ENCODE data around the gene PLA2G2F.

The PLA2G2F gene

DNA sequence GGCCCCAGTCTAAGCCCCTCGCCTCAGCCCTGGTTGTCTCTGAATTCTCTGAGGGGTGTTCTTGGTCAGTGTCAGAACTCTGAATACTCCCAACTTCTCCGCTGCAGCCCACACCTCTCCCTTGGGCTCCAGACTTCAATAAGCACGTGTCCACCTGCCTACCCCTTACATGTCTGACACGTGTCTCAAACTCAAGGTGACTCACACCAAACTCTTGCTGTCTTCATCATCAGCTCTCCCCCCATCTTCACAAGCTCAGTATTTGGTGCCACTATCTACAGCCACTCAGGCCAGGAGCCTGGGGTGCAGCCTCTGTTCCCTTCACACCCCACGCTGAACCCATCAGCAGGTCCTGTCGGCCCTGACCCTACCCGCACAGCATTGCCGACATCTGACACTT lies 28.0 kb downstream of the PLA2G2F start:
- DNase-seq (ENCODE audit: low read depth), result no peak
- TF ChIP-seq, protein P1, sequence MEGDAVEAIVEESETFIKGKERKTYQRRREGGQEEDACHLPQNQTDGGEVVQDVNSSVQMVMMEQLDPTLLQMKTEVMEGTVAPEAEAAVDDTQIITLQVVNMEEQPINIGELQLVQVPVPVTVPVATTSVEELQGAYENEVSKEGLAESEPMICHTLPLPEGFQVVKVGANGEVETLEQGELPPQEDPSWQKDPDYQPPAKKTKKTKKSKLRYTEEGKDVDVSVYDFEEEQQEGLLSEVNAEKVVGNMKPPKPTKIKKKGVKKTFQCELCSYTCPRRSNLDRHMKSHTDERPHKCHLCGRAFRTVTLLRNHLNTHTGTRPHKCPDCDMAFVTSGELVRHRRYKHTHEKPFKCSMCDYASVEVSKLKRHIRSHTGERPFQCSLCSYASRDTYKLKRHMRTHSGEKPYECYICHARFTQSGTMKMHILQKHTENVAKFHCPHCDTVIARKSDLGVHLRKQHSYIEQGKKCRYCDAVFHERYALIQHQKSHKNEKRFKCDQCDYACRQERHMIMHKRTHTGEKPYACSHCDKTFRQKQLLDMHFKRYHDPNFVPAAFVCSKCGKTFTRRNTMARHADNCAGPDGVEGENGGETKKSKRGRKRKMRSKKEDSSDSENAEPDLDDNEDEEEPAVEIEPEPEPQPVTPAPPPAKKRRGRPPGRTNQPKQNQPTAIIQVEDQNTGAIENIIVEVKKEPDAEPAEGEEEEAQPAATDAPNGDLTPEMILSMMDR (IDR thresholded peaks at IDR 0.05; ENCODE audit: control insufficient read depth, extremely low read depth, insufficient read depth), result no peak
- H3K4me3 ChIP-seq (ENCODE audit: low read depth, low read length), result no peak overlapping the region

DNA sequence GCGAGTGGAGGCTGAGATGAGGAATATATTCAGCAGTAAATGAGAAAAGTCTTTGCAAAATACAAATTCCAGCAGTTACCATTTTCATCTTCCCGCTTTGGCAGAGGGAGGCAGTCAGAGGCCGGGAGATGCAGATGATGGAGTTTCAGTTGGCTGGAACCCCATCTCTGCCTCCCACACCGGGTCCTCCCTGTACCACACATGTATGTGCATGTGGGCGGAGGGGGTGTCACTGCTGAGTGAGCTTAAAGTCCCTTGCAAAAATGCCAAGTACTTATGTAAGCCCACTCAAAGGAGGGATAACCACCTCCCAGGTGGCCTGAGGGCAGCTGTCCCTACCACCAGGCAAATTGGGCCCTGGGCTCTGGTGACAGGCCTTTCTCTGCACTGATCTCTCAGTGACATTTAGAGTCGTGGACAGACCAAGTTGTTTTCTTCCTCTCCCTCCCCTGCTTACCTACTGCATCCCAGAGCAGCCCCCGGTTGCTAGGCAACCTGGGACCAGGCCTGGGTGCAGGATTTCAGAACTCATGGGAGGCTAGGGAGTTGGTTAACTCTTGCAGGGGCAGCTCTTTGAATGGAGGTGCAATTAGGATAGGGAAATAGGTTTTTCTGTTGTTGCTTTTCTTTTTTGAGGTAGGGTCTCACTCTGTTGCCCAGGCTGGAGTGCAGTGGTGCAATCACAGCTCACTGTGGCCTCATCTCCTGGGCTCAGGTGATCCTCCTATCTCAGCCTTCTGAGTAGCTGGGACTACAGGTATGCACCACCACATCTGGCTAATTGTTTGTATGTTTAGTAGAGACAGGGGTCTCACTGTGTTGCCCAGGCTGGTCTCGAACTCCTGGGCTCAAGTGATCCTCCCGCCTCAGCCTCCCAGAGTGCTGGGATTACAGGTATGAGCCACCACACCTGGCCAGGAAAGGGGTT lies 29.7 kb downstream of the PLA2G2F start:
- TF ChIP-seq, protein P1 (IDR thresholded peaks at IDR 0.05; ENCODE audit: control insufficient read depth, extremely low read depth, insufficient read depth), result no peak
- no peak overlapping the region for H3K4me3 ChIP-seq (ENCODE audit: low read depth, low read length)
- no peak for DNase-seq (ENCODE audit: low read depth)

DNA sequence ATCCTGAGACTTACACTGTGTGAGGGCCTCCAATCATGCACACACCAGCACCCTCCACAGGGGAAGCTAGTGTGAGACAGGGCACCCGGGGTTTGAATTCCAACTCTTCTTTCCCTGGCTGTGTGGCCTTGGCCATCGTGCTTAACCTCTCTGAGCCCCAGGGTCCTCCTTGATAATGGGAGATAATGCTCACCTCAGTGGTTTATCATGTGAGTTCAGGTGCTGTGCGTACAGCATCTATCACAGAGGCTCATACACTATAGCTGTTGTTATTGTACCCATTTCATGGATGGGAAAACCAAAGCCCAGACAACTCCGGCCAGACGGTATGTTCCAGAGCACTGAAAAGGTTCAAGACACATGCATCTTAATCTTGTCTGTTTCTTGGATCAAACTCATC lies 30.8 kb downstream of the PLA2G2F start:
- no peak overlapping the region for H3K4me3 ChIP-seq (ENCODE audit: low read depth, low read length)
- TF ChIP-seq, protein P1 (IDR thresholded peaks at IDR 0.05; ENCODE audit: control insufficient read depth, extremely low read depth, insufficient read depth), result no peak
- no peak for DNase-seq (ENCODE audit: low read depth)

DNA sequence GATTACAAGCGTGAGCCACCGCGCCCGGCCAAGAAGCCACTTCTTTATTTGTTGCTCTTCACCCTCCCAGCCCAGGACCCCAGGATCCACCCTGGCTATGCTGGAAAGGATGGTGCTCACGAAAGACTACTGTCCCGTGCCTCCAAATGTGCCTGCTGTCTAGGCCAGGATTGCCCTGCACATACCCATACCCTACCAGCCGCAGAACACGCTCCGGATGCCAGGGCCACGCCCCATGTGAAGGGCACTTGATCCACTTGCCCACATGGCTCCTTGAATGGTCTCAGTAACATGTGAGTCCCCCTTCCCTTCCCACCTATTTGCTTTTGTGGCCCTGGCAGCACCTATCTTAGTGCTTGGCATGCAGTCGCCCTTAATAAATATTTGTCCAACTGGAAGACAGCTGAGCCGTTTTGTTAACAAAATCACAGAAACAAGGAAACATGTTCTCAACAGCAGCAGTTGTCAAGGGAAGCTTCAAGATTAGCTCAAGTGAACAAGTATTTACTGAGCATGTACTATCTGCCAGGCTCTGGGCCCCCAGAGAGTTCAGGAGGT lies 33.0 kb downstream of the PLA2G2F start:
- no peak for DNase-seq (ENCODE audit: low read depth)
- TF ChIP-seq, protein P1 (IDR thresholded peaks at IDR 0.05; ENCODE audit: control insufficient read depth, extremely low read depth, insufficient read depth), result no peak
- H3K4me3 ChIP-seq (ENCODE audit: low read depth, low read length), result no peak overlapping the region

DNA sequence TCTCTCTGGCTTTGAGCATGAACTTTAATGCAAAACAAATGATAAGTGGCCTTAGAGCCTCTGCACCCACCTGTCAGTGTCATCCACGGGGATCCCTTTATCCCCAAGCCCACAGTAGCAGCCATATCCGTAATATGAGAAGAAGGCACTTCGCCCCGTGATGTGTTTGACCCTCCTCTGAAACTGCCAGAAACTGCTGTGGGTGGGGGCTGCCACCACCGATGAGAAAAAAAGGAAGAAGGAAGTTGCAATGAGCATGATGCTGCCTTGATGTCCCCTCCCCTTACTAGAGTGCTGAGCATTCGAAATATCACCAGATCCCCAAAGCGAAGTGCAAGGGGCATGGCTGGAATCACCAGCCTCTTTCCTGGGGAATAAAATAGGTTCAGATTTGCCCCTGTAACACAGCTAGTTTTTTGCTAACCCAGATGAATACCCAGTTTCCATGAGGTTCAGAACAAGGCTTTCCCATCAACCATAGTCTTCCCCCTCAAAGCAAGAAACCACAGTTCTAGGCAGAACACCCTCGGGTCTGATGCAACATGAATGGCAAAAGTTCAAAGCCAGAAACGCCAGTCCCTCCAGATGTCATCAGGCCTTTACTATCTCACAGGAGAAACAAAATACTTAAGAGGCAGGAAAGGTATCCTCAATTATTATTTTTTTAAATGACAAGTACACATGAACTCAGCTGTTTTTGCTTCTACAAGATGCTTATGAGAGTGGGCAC lies 36.0 kb downstream of the PLA2G2F start:
- no peak for DNase-seq (ENCODE audit: low read depth)
- TF ChIP-seq, protein P1 (IDR thresholded peaks at IDR 0.05; ENCODE audit: control insufficient read depth, extremely low read depth, insufficient read depth), result no peak
- no peak overlapping the region for H3K4me3 ChIP-seq (ENCODE audit: low read depth, low read length)

DNA sequence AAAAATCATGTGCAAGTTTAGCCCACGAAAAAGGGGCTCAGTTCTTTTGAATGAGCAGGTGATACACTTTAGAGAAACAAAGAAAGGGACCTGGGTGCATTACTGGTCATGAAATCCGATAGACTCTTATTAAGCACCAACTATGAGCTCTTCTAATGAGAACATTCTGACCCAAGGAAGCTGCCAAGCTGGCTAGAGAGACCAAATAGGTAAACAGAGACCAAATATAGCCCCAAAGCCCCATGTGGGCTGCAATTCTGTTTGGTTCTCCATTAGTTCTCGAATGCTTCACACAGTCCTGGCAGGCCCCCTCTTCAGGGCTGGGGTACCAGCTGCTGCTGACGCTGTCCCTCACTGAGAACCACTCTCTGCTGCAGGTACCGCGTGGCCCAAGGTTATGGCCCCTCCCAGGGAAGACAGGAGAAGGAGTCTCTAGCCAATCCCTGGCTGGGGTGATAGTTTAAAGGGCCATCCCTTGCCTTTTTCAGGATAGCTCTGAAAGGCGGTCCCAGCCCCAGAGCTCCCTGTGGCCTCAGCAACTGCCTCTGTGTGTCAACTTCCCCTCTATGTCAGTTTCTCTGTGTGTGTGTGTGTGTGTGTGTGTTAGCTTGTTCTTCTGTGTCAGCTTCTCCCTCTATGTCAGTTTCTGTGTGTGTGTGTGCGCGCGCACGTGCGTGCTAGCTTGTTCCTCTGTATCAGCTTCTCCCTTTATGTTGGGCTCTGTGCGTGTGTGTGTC lies 39.7 kb downstream of the PLA2G2F start:
- no peak overlapping the region for H3K4me3 ChIP-seq (ENCODE audit: low read depth, low read length)
- DNase-seq (ENCODE audit: low read depth), result no peak
- TF ChIP-seq, protein P1 (IDR thresholded peaks at IDR 0.05; ENCODE audit: control insufficient read depth, extremely low read depth, insufficient read depth), result no peak

Data from LNCaP clone FGC (cell line).